Measurements from ENCODE around the gene ADGRG2.
"Not testable (repeated sequence)": the region's sequence is repeated elsewhere in the genome, so short reads cannot be mapped to it uniquely, and the experiment has no call there.

ADGRG2 gene

GRCh38 chrX:18981124-18981807 is 141.0 kb downstream of the ADGRG2 start:
- Histone ChIP-seq H3K4me3 (ENCODE audit: low read depth in 1 of 2, low read length in 1 of 2) (no peak overlapping the region), H3K36me3 (no peaks in the 10 kb centered on the region), H3K27me3 (no peaks in the 10 kb centered on the region), H3K4me1 (ENCODE audit: control insufficient read depth in 1 of 2, insufficient read depth in 1 of 2, low read depth in 1 of 2, low read length in 1 of 2) (peaks cover 18 to 34% of the 10 kb centered on the region in 2 experiments), H3K9me3 (no peaks in the 10 kb centered on the region), H3K27ac (no peak overlapping the region)
- TF ChIP-seq, protein P1, sequence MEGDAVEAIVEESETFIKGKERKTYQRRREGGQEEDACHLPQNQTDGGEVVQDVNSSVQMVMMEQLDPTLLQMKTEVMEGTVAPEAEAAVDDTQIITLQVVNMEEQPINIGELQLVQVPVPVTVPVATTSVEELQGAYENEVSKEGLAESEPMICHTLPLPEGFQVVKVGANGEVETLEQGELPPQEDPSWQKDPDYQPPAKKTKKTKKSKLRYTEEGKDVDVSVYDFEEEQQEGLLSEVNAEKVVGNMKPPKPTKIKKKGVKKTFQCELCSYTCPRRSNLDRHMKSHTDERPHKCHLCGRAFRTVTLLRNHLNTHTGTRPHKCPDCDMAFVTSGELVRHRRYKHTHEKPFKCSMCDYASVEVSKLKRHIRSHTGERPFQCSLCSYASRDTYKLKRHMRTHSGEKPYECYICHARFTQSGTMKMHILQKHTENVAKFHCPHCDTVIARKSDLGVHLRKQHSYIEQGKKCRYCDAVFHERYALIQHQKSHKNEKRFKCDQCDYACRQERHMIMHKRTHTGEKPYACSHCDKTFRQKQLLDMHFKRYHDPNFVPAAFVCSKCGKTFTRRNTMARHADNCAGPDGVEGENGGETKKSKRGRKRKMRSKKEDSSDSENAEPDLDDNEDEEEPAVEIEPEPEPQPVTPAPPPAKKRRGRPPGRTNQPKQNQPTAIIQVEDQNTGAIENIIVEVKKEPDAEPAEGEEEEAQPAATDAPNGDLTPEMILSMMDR (IDR thresholded peaks at IDR 0.05): no peak

- not testable (repeated sequence) for H3K27me3 ChIP-seq; H3K9me3 ChIP-seq; H3K4me3 ChIP-seq (ENCODE audit: low read depth in 1 of 2, low read length in 1 of 2); H3K36me3 ChIP-seq; H3K27ac ChIP-seq
- H3K4me1 ChIP-seq (ENCODE audit: control insufficient read depth in 1 of 2, insufficient read depth in 1 of 2, low read depth in 1 of 2, low read length in 1 of 2): peaks cover 13 to 30% of the 10 kb centered on the region in 2 experiments
Measured at GRCh38 chrX:18980262-18980661, 142.0 kb downstream of the ADGRG2 start.

- TF ChIP-seq, protein P1 (IDR thresholded peaks at IDR 0.05): no peak
- Histone ChIP-seq H3K9me3 (no peaks in the 10 kb centered on the region), H3K4me1 (ENCODE audit: control insufficient read depth in 1 of 2, insufficient read depth in 1 of 2, low read depth in 1 of 2, low read length in 1 of 2) (no peaks in the 10 kb centered on the region), H3K4me3 (ENCODE audit: low read depth in 1 of 2, low read length in 1 of 2) (no peak overlapping the region), H3K36me3 (no peaks in the 10 kb centered on the region), H3K27ac (no peak overlapping the region), H3K27me3 (no peaks in the 10 kb centered on the region)
Measured at GRCh38 chrX:18974993-18975392, 147.3 kb downstream of the ADGRG2 start.

DNA sequence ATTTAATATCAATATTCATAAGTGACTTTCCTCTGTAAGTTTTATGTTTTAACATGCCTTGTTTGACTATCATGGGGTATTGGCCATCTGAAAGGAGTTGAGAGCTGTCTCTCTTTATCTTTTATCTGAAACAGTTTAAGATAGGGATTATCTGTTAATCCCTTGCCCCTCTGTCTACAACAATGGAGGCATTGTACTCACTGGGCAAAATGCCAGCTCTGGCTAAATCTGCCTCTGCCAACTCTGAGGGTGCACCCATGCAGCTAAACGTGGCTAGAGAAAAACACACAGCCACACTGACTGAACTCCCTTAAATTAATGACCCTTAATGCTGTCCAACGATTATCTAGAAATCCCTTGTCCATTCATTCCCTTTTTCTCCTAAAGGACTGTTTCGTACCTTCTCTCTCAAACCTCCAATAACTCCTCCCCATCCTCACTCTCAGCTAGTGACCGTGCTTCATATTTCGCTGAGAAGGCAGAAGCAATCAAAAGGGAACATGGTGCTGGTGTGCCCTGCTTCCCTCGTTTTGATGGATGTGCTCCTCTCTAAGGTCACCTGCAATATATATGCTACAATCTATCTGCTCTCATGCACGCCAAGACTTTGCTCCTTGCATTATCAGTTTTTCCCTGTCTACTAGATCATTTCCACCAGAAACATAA is 148.6 kb downstream of the ADGRG2 start:
- Histone ChIP-seq H3K36me3 (no peaks in the 10 kb centered on the region), H3K4me3 (ENCODE audit: low read depth in 1 of 2, low read length in 1 of 2) (no peak overlapping the region), H3K27ac (no peak overlapping the region), H3K9me3 (no peaks in the 10 kb centered on the region), H3K27me3 (no peaks in the 10 kb centered on the region), H3K4me1 (ENCODE audit: control insufficient read depth in 1 of 2, insufficient read depth in 1 of 2, low read depth in 1 of 2, low read length in 1 of 2) (no peaks in the 10 kb centered on the region)
- TF ChIP-seq, protein P1 (IDR thresholded peaks at IDR 0.05): no peak

- no peak overlapping the region for H3K27ac ChIP-seq
- H3K9me3 ChIP-seq: no peaks in the 10 kb centered on the region
- no peaks in the 10 kb centered on the region for H3K36me3 ChIP-seq
- TF ChIP-seq, protein P1 (IDR thresholded peaks at IDR 0.05): no peak
- no peak overlapping the region for H3K4me3 ChIP-seq (ENCODE audit: low read depth in 1 of 2, low read length in 1 of 2)
- H3K27me3 ChIP-seq: no peaks in the 10 kb centered on the region
- no peaks in the 10 kb centered on the region for H3K4me1 ChIP-seq (ENCODE audit: control insufficient read depth in 1 of 2, insufficient read depth in 1 of 2, low read depth in 1 of 2, low read length in 1 of 2)
Measured at GRCh38 chrX:18971506-18971905, 150.8 kb downstream of the ADGRG2 start.

- TF ChIP-seq, protein P1 (IDR thresholded peaks at IDR 0.05): no peak
- H3K27me3 ChIP-seq: no peaks in the 10 kb centered on the region
- no peak overlapping the region for H3K4me3 ChIP-seq (ENCODE audit: low read depth in 1 of 2, low read length in 1 of 2)
- no peak overlapping the region for H3K27ac ChIP-seq
- H3K36me3 ChIP-seq: no peaks in the 10 kb centered on the region
- no peaks in the 10 kb centered on the region for H3K4me1 ChIP-seq (ENCODE audit: control insufficient read depth in 1 of 2, insufficient read depth in 1 of 2, low read depth in 1 of 2, low read length in 1 of 2)
- no peaks in the 10 kb centered on the region for H3K9me3 ChIP-seq
Measured at GRCh38 chrX:18970465-18970864, 151.8 kb downstream of the ADGRG2 start.
